CD14-positive monocyte (primary cell): ENCODE results near the gene TOMM20. TPM values are rescaled to one million over a fixed set of nuclear protein-coding genes. Genes with fewer than 3 reads are reported as not detected.
A peak's percentile ranks its signal among the peaks of the same experiment; 100 is the strongest.

Experiments used
- DNase-seq, 3 donors: peaks; one replicate each; pipeline ENCODE4 v3.0.0-alpha.2; 2011 to 2022
- H2AFZ ChIP-seq: 2 replicates; pipeline ENCODE4 v1.6.0; 2012; ENCODE audit warnings: mild to moderate bottlenecking, low read depth, low read length, inconsistent platforms; ENCODE audit not compliant: insufficient read depth, poor library complexity, severe bottlenecking
- H3K27ac ChIP-seq, 2 donors: 1 replicate in 1 of 2; 2 replicates in 1 of 2; pipeline ENCODE4 v1.5.1; 2012 to 2013; ENCODE audit warnings: low read length in 2 of 2, control low read depth in 1 of 2, inconsistent platforms in 1 of 2, low read depth in 1 of 2, mild to moderate bottlenecking in 1 of 2
- H3K27me3 ChIP-seq, 2 donors: one replicate each; pipeline versions ENCODE4 v1.6.0 to v1.6.1; 2011 to 2013; ENCODE audit warnings: low read length in 2 of 2; ENCODE audit not compliant: control insufficient read depth in 2 of 2, insufficient read depth in 2 of 2
- H3K36me3 ChIP-seq, 2 donors: replicated peaks in 1 of 2; 1 replicate in 1 of 2; 2 replicates in 1 of 2; pipeline versions ENCODE4 v1.5.1 to v1.6.1; 2012 to 2013; ENCODE audit warnings: low read length in 2 of 2, control low read depth in 1 of 2, inconsistent platforms in 1 of 2, mild to moderate bottlenecking in 1 of 2; ENCODE audit not compliant: insufficient read depth in 2 of 2, control insufficient read depth in 1 of 2
- H3K4me1 ChIP-seq, 2 donors: 1 replicate in 1 of 2; 2 replicates in 1 of 2; pipeline versions ENCODE4 v1.5.1 to v1.6.1; 2012 to 2013; ENCODE audit warnings: low read length in 2 of 2, control low read depth in 1 of 2, inconsistent platforms in 1 of 2, mild to moderate bottlenecking in 1 of 2, moderate library complexity in 1 of 2; ENCODE audit not compliant: insufficient read depth in 2 of 2, control insufficient read depth in 1 of 2
- H3K4me2 ChIP-seq: replicated peaks from 2 replicates; pipeline ENCODE3; 2012; ENCODE audit warnings: low read length, moderate library complexity, mild to moderate bottlenecking; ENCODE audit not compliant: poor library complexity, severe bottlenecking; ENCODE audit errors: extremely low read depth
- H3K4me3 ChIP-seq, 3 experiments: fragments of 200-600 bp in 1 of 3; sonication (generic) in 1 of 3; replicated peaks in 1 of 3; 1 replicate in 2 of 3; 2 replicates in 1 of 3; pipeline ENCODE4 v1.5.1; 2011 to 2013; ENCODE audit warnings: low read length in 3 of 3, mild to moderate bottlenecking in 3 of 3, control low read depth in 2 of 3, low read depth in 2 of 3, inconsistent platforms in 1 of 3, moderate library complexity in 1 of 3
- H3K79me2 ChIP-seq: 2 replicates; pipeline ENCODE4 v1.6.0; 2012; ENCODE audit warnings: mild to moderate bottlenecking, control low read depth, inconsistent platforms, low read length, moderate library complexity; ENCODE audit not compliant: insufficient read depth
- H3K9ac ChIP-seq: 2 replicates; pipeline ENCODE4 v1.6.0; 2017; ENCODE audit warnings: low read length, mild to moderate bottlenecking; ENCODE audit not compliant: insufficient read depth, poor library complexity, severe bottlenecking
- H3K9me3 ChIP-seq, 2 donors: replicated peaks in 1 of 2; 1 replicate in 1 of 2; 2 replicates in 1 of 2; pipeline versions ENCODE4 v1.5.1 to v1.6.1; 2012 to 2013; ENCODE audit warnings: low read length in 2 of 2, control low read depth in 1 of 2; ENCODE audit not compliant: control insufficient read depth in 1 of 2, insufficient read depth in 1 of 2
- H4K20me1 ChIP-seq: 2 replicates; pipeline ENCODE4 v1.6.0; 2012; ENCODE audit warnings: mild to moderate bottlenecking, low read length, control low read depth, moderate library complexity; ENCODE audit not compliant: insufficient read depth
- H3K27ac Mint-ChIP-seq, 7 donors: one replicate each; pipeline ENCODE4 v1.8.0; 2020; ENCODE audit warnings: mild to moderate bottlenecking in 7 of 7, mixed read lengths in 7 of 7, moderate library complexity in 6 of 7, inconsistent platforms in 2 of 7
- H3K27me3 Mint-ChIP-seq, 3 donors: one replicate each; pipeline ENCODE4 v1.8.0; 2021 to 2022; ENCODE audit warnings: low read depth in 3 of 3, mild to moderate bottlenecking in 3 of 3, mixed read lengths in 3 of 3, moderate library complexity in 3 of 3, inconsistent platforms in 1 of 3
- H3K36me3 Mint-ChIP-seq, 2 donors: one replicate each; pipeline ENCODE4 v1.8.0; 2020; ENCODE audit warnings: mixed read lengths in 2 of 2, inconsistent platforms in 1 of 2, mild to moderate bottlenecking in 1 of 2
- H3K4me1 Mint-ChIP-seq: one replicate; pipeline ENCODE4 v1.8.0; 2020; ENCODE audit warnings: mild to moderate bottlenecking, mixed read lengths
- H3K4me3 Mint-ChIP-seq, 2 donors: one replicate each; pipeline ENCODE4 v1.8.0; 2020; ENCODE audit warnings: mild to moderate bottlenecking in 2 of 2, mixed read lengths in 2 of 2, moderate library complexity in 1 of 2
- H3K9me3 Mint-ChIP-seq, 7 donors: one replicate each; pipeline ENCODE4 v1.8.0; 2020 to 2022; ENCODE audit warnings: mixed read lengths in 7 of 7, mild to moderate bottlenecking in 6 of 7, moderate library complexity in 6 of 7, inconsistent platforms in 2 of 7
- CTCF ChIP-seq: fragments of 200-600 bp; IDR thresholded peaks from one replicate; pipeline ENCODE4 v1.8.0; 2022; ENCODE audit warnings: antibody characterized with exemption, mild to moderate bottlenecking
- WGBS: methylation state at CpG from one replicate; pipeline ENCODE4 v1.1.5; 2013; ENCODE audit warnings: missing lambda C conversion rate; ENCODE audit not compliant: insufficient coverage; 5-methylcytosine and 5-hydroxymethylcytosine counted together
- intact Hi-C, 2 donors: fragments of 100-400 bp; cut with micrococcal nuclease; formaldehyde crosslinking; loops; one replicate each; pipeline versions ENCODE4 v1.15.0 to v1.15.1; 2023
- polyA plus RNA-seq, 3 donors: library from polyadenylated mRNA; depleted of rRNA in 1 of 3; unstranded in 2 of 3; stranded (reverse) in 1 of 3; fragments of 300-500 nt in 2 of 3; fragments of >200 nt in 1 of 3; fragmentation: Illumina TruSeq in 2 of 3; gene quantifications; 1 replicate in 2 of 3; 2 replicates in 1 of 3; pipeline ENCODE4 v1.2.3, GENCODE V29; 2012 to 2021

TOMM20 gene
- polyA plus RNA-seq, 3 donors, result 26.5 to 34.8 (median 31.5) TPM

GRCh38 chr1:235169986-235170385 lies 41.3 kb upstream of the TOMM20 start:
- Histone ChIP-seq H3K27me3 (no peaks in the 10 kb centered on the region), H3K4me2 (no peak overlapping the region), H3K79me2 (no peaks in the 10 kb centered on the region), H3K36me3 (peaks cover 61 to 88% of the 10 kb centered on the region in 2 donors), H4K20me1 (no peaks in the 10 kb centered on the region), H3K4me3 (no peak overlapping the region), H3K4me1 (no peaks in the 10 kb centered on the region), H3K27ac (no peak overlapping the region), H2AFZ (no peak overlapping the region), H3K9ac (no peak overlapping the region), H3K9me3 (no peaks in the 10 kb centered on the region)
- intact Hi-C loops, result no loop called here
- Mint-ChIP-seq H3K27ac (peak overlapping the region in 1 of 7 donors; percentile 7), H3K4me3 (no peak overlapping the region), H3K4me1 (no peaks in the 10 kb centered on the region), H3K27me3 (peaks cover 0 to 2% (median 0%) of the 10 kb centered on the region in 3 donors), H3K9me3 (peaks cover 0 to 3% (median 0%) of the 10 kb centered on the region in 7 donors), H3K36me3 (peaks cover 52 to 78% of the 10 kb centered on the region in 2 donors)
- no peak for TF ChIP-seq CTCF
- no peak for DNase-seq

GRCh38 chr1:235168375-235168774 lies 39.7 kb upstream of the TOMM20 start:
- no peaks in the 10 kb centered on the region for H3K9me3 ChIP-seq
- H3K4me2 ChIP-seq, result no peak overlapping the region
- H3K9me3 Mint-ChIP-seq, result peaks cover 0 to 3% (median 0%) of the 10 kb centered on the region in 7 donors
- DNase-seq, result no peak
- no peak overlapping the region for H3K27ac Mint-ChIP-seq
- no peak overlapping the region for H3K4me3 ChIP-seq
- no peaks in the 10 kb centered on the region for H3K27me3 ChIP-seq
- no peak overlapping the region for H3K27ac ChIP-seq
- H3K4me1 Mint-ChIP-seq, result no peaks in the 10 kb centered on the region
- no peaks in the 10 kb centered on the region for H4K20me1 ChIP-seq
- H3K4me3 Mint-ChIP-seq, result no peak overlapping the region
- H3K27me3 Mint-ChIP-seq, result no peaks in the 10 kb centered on the region
- no peak overlapping the region for H2AFZ ChIP-seq
- no peaks in the 10 kb centered on the region for H3K79me2 ChIP-seq
- H3K9ac ChIP-seq, result no peak overlapping the region
- H3K36me3 ChIP-seq, result peaks cover 47 to 72% of the 10 kb centered on the region in 2 donors
- no peak for TF ChIP-seq CTCF
- peaks cover 41 to 63% of the 10 kb centered on the region in 2 donors for H3K36me3 Mint-ChIP-seq
- WGBS, result no CpG with 5 or more reads among the region's 3 CpGs
- intact Hi-C loops, result no loop called here
- H3K4me1 ChIP-seq, result no peaks in the 10 kb centered on the region
